B cell (primary cell): Measurements from ENCODE around the gene MTHFD2L. TPM values are rescaled to one million over a fixed set of nuclear protein-coding genes. Genes with fewer than 3 reads are reported as not detected.

Source experiments
- ATAC-seq: fragments of 200-7000 bp; cut with Tn5 transposase; one replicate; pipeline ENCODE4 v1.10.0; 2021; ENCODE audit warnings: low read depth, mild to moderate bottlenecking, moderate number of reproducible peaks, moderate library complexity
- CTCF ChIA-PET: fragments of 350-600 bp; sonication (Branson Sonifier 250); formaldehyde crosslinking; loops from one replicate; lab custom pipeline; 2021; ENCODE audit warnings: antibody characterized with exemption, inconsistent platforms; lab: Charles Lee
- POLR2A ChIA-PET: fragments of 350-600 bp; sonication (Branson Sonifier 250); formaldehyde crosslinking; loops from one replicate; lab custom pipeline; 2021; ENCODE audit warnings: antibody characterized with exemption; lab: Charles Lee
- DNase-seq: peaks from one replicate; pipeline ENCODE4 v3.0.0; 2013
- H2AFZ ChIP-seq: 2 replicates; pipeline ENCODE4 v1.6.1; 2012; ENCODE audit warnings: mild to moderate bottlenecking, low read depth, low read length; ENCODE audit not compliant: insufficient read depth, poor library complexity, severe bottlenecking
- H3K27ac ChIP-seq, 2 donors: 1 replicate in 1 of 2; 2 replicates in 1 of 2; pipeline ENCODE4 v1.5.1; 2012 to 2013; ENCODE audit warnings: low read length in 2 of 2, mild to moderate bottlenecking in 2 of 2, moderate library complexity in 1 of 2
- H3K27me3 ChIP-seq, 4 experiments: fragments of 200-600 bp in 1 of 4; sonication (generic) in 1 of 4; replicated peaks in 1 of 4; 1 replicate in 2 of 4; 2 replicates in 2 of 4; pipeline versions ENCODE4 v1.6.1 to v1.7.0; 2013 to 2016; ENCODE audit warnings: low read length in 3 of 4, mild to moderate bottlenecking in 2 of 4, mixed read lengths in 1 of 4, moderate library complexity in 1 of 4; ENCODE audit not compliant: insufficient read depth in 4 of 4, control insufficient read depth in 3 of 4; ENCODE audit errors: control extremely low read depth in 1 of 4
- H3K36me3 ChIP-seq, 2 experiments: replicated peaks in 1 of 2; 1 replicate in 1 of 2; 2 replicates in 1 of 2; pipeline versions ENCODE4 v1.6.1 to v1.7.1; 2013; ENCODE audit warnings: low read length in 1 of 2; ENCODE audit not compliant: insufficient read depth in 2 of 2, control insufficient read depth in 1 of 2; ENCODE audit errors: control extremely low read depth in 1 of 2, extremely low read depth in 1 of 2
- H3K4me1 ChIP-seq, 2 donors: fragments of 200-600 bp in 1 of 2; sonication (generic) in 1 of 2; 1 replicate in 1 of 2; 2 replicates in 1 of 2; pipeline versions ENCODE4 v1.5.1 to v1.6.1; 2013 to 2017; ENCODE audit warnings: low read length in 2 of 2; ENCODE audit not compliant: control insufficient read depth in 2 of 2, insufficient read depth in 2 of 2
- H3K4me2 ChIP-seq: replicated peaks from 2 replicates; pipeline ENCODE3; 2012; ENCODE audit warnings: mild to moderate bottlenecking, low read depth, low read length; ENCODE audit not compliant: poor library complexity, severe bottlenecking
- H3K4me3 ChIP-seq, 5 experiments: fragments of 200-600 bp in 1 of 5; sonication (generic) in 1 of 5; 1 replicate in 3 of 5; 2 replicates in 2 of 5; pipeline versions ENCODE4 v1.5.1 to v1.7.0; 2011 to 2016; ENCODE audit warnings: low read length in 4 of 5, mild to moderate bottlenecking in 4 of 5, low read depth in 2 of 5, control low read depth in 1 of 5, moderate library complexity in 1 of 5; ENCODE audit not compliant: insufficient read depth in 1 of 5; ENCODE audit errors: control extremely low read depth in 1 of 5, extremely low read depth in 1 of 5
- H3K79me2 ChIP-seq: fragments of 200-600 bp; sonication (generic); one replicate; pipeline ENCODE4 v1.6.0; 2016; ENCODE audit warnings: low read length; ENCODE audit not compliant: control insufficient read depth, insufficient read depth
- H3K9ac ChIP-seq: fragments of 200-600 bp; sonication (generic); 2 replicates; pipeline ENCODE4 v1.6.1; 2017; ENCODE audit warnings: mild to moderate bottlenecking, low read length, moderate library complexity
- H3K9me3 ChIP-seq, 3 donors: one replicate each; pipeline versions ENCODE4 v1.6.1 to v1.7.1; 2013; ENCODE audit warnings: low read length in 2 of 3; ENCODE audit not compliant: control insufficient read depth in 2 of 3, insufficient read depth in 1 of 3; ENCODE audit errors: control extremely low read depth in 1 of 3
- H4K20me1 ChIP-seq: 2 replicates; pipeline ENCODE4 v1.6.0; 2012; ENCODE audit warnings: mild to moderate bottlenecking, low read length; ENCODE audit not compliant: insufficient read depth, control insufficient read depth, poor library complexity, severe bottlenecking
- H3K27ac Mint-ChIP-seq: one replicate; pipeline ENCODE4 v1.8.0; 2021; ENCODE audit warnings: mixed read lengths
- H3K27me3 Mint-ChIP-seq: one replicate; pipeline ENCODE4 v1.8.0; 2021; ENCODE audit warnings: mixed read lengths
- H3K4me1 Mint-ChIP-seq: one replicate; pipeline ENCODE4 v1.8.0; 2021; ENCODE audit warnings: mixed read lengths
- H3K4me3 Mint-ChIP-seq: one replicate; pipeline ENCODE4 v1.8.0; 2021; ENCODE audit warnings: mixed read lengths
- H3K9me3 Mint-ChIP-seq: one replicate; pipeline ENCODE4 v1.8.0; 2022; ENCODE audit warnings: mixed read lengths; ENCODE audit not compliant: insufficient read depth
- EZH2 ChIP-seq: IDR thresholded peaks from 2 replicates; pipeline ENCODE4 v1.6.1; 2012; ENCODE audit warnings: borderline replicate concordance, low read depth, mild to moderate bottlenecking, moderate library complexity, low read length; ENCODE audit not compliant: insufficient read depth, poor library complexity, severe bottlenecking
- WGBS: methylation state at CpG from one replicate; pipeline ENCODE4 v1.1.5; 2013; ENCODE audit warnings: missing lambda C conversion rate; ENCODE audit not compliant: insufficient coverage; 5-methylcytosine and 5-hydroxymethylcytosine counted together
- intact Hi-C: fragments of 100-400 bp; cut with micrococcal nuclease; formaldehyde crosslinking; loops from one replicate; pipeline ENCODE4 v1.10.0; 2022
- polyA plus RNA-seq: library from polyadenylated mRNA; depleted of rRNA; stranded (reverse); fragments of >200 nt; gene quantifications from 2 replicates; pipeline ENCODE4 v1.2.3, GENCODE V29; 2012
- total RNA-seq, 2 donors: library from RNA; stranded (reverse); fragments of 120-200 nt in 1 of 2; gene quantifications; 1 replicate in 1 of 2; 2 replicates in 1 of 2; pipeline versions ENCODE4 v1.2.3 to v1.2.4, GENCODE V29; 2013 to 2022
- TF ChIP-seq, protein P1 (sequence below): fragments of 200-600 bp; IDR thresholded peaks from one replicate; pipeline ENCODE4 v1.8.0; 2022; ENCODE audit warnings: antibody characterized with exemption, mild to moderate bottlenecking

MTHFD2L gene
- total and polyA plus RNA-seq, 2 donors (not counting 1 experiment from before 2014, with no cell fraction given): 5.5 to 12.6 TPM

DNA sequence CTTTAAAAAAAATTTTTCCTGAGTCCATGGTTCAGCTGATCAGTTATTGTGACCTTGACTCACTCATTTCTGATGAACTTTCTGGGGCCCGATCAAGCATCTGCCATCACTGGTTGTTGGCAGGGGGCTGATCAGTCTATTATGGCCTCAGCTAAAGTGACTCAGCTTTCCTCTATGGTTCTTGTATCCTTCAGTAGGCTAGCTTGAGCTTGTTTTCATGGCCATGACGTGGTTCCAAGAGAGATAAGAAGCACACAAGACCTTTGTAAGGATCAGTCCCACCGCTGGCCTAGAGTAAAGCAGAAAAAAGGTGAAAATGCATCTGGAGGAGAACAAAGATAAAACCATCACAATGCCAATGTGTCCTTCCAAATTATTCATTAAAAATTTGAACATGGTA is 120.6 kb downstream of the MTHFD2L start:
- H2AFZ ChIP-seq: no peak overlapping the region
- no peak for TF ChIP-seq EZH2
- TF ChIP-seq, protein P1, sequence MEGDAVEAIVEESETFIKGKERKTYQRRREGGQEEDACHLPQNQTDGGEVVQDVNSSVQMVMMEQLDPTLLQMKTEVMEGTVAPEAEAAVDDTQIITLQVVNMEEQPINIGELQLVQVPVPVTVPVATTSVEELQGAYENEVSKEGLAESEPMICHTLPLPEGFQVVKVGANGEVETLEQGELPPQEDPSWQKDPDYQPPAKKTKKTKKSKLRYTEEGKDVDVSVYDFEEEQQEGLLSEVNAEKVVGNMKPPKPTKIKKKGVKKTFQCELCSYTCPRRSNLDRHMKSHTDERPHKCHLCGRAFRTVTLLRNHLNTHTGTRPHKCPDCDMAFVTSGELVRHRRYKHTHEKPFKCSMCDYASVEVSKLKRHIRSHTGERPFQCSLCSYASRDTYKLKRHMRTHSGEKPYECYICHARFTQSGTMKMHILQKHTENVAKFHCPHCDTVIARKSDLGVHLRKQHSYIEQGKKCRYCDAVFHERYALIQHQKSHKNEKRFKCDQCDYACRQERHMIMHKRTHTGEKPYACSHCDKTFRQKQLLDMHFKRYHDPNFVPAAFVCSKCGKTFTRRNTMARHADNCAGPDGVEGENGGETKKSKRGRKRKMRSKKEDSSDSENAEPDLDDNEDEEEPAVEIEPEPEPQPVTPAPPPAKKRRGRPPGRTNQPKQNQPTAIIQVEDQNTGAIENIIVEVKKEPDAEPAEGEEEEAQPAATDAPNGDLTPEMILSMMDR: no peak
- H3K27me3 ChIP-seq: no peaks in the 10 kb centered on the region
- Mint-ChIP-seq H3K27ac (no peak overlapping the region), H3K27me3 (no peaks in the 10 kb centered on the region), H3K4me1 (no peaks in the 10 kb centered on the region), H3K9me3 (no peaks in the 10 kb centered on the region), H3K4me3 (no peak overlapping the region)
- POLR2A ChIA-PET: no interaction called here
- no peaks in the 10 kb centered on the region for H4K20me1 ChIP-seq
- WGBS: 80% methylated on average over 2 of the region's 3 CpGs
- ATAC-seq (no peak), DNase-seq (no peak)
- H3K36me3 ChIP-seq: no peaks in the 10 kb centered on the region
- no peaks in the 10 kb centered on the region for H3K9me3 ChIP-seq
- H3K4me2 ChIP-seq: no peak overlapping the region
- no peaks in the 10 kb centered on the region for H3K4me1 ChIP-seq
- intact Hi-C loops: no loop called here
- H3K4me3 ChIP-seq: no peak overlapping the region
- CTCF ChIA-PET: interaction anchor here (1.2 kb wide), 1 partner anchor 15 kb away, joined by 3 read pairs; no protein-coding TSS in a partner anchor
- H3K79me2 ChIP-seq: no peaks in the 10 kb centered on the region
- H3K27ac ChIP-seq: no peak overlapping the region
- H3K9ac ChIP-seq: no peak overlapping the region

DNA sequence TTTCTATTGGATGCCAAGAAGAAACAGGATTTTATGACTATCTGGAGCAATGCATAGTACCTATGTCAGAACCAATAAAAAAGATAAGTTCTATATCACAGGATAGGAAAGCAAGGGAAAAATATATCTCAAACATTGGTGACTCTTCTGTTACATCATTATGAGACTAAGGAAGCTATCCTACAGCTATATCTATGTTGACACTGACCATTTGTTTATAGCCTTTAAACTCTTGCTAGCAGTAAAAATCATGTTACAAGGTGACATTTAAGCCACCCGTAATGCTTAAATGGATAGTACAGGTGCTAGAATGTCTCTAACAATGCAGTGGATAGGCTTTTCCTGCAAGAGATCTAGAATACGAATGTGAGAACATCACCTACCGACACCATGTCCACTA is 121.8 kb downstream of the MTHFD2L start:
- H3K36me3 ChIP-seq: no peaks in the 10 kb centered on the region
- POLR2A ChIA-PET: no interaction called here
- DNase-seq (no peak), ATAC-seq (no peak)
- no peaks in the 10 kb centered on the region for H4K20me1 ChIP-seq
- Mint-ChIP-seq H3K27me3 (no peaks in the 10 kb centered on the region), H3K4me1 (no peaks in the 10 kb centered on the region), H3K4me3 (no peak overlapping the region), H3K27ac (no peak overlapping the region), H3K9me3 (no peaks in the 10 kb centered on the region)
- H3K9ac ChIP-seq: no peak overlapping the region
- no peak overlapping the region for H3K4me2 ChIP-seq
- WGBS: 100% methylated on average over 1 of the region's 3 CpGs
- TF ChIP-seq, protein P1: no peak
- TF ChIP-seq EZH2: no peak
- no peaks in the 10 kb centered on the region for H3K4me1 ChIP-seq
- no peaks in the 10 kb centered on the region for H3K9me3 ChIP-seq
- no peaks in the 10 kb centered on the region for H3K79me2 ChIP-seq
- H3K27ac ChIP-seq: no peak overlapping the region
- intact Hi-C loops: no loop called here
- H3K27me3 ChIP-seq: no peaks in the 10 kb centered on the region
- H3K4me3 ChIP-seq: no peak overlapping the region
- CTCF ChIA-PET: no interaction called here
- no peak overlapping the region for H2AFZ ChIP-seq
